Activated B cell treated with CpG ODN at 0.5 μM for 24 hours (primary cell): ENCODE measurements around the gene FAM120B. TPM values are rescaled to one million over a fixed set of nuclear protein-coding genes. Genes with fewer than 3 reads are reported as not detected.

Experiments used
- ATAC-seq: fragments of 200-7000 bp; cut with Tn5 transposase; one replicate; pipeline ENCODE4 v1.10.0; 2021; ENCODE audit warnings: low read depth, mild to moderate bottlenecking, moderate library complexity
- CTCF ChIA-PET: fragments of 350-600 bp; sonication (Branson Sonifier 250); formaldehyde crosslinking; loops from one replicate; lab custom pipeline; 2021; ENCODE audit warnings: antibody characterized with exemption; lab: Charles Lee
- POLR2A ChIA-PET: fragments of 350-600 bp; sonication (Branson Sonifier 250); formaldehyde crosslinking; loops from one replicate; lab custom pipeline; 2021; ENCODE audit warnings: antibody characterized with exemption; lab: Charles Lee
- DNase-seq: peaks from one replicate; pipeline ENCODE4 v3.0.0; 2022
- H3K27ac Mint-ChIP-seq: one replicate; pipeline ENCODE4 v1.8.0; 2020; ENCODE audit warnings: mixed read lengths
- H3K27me3 Mint-ChIP-seq: one replicate; pipeline ENCODE4 v1.8.0; 2021; ENCODE audit warnings: mixed read lengths
- H3K36me3 Mint-ChIP-seq: one replicate; pipeline ENCODE4 v1.8.0; 2021; ENCODE audit warnings: low read depth, mixed read lengths
- H3K4me1 Mint-ChIP-seq: one replicate; pipeline ENCODE4 v1.8.0; 2021; ENCODE audit warnings: mixed read lengths
- H3K4me3 Mint-ChIP-seq: one replicate; pipeline ENCODE4 v1.8.0; 2020; ENCODE audit warnings: mild to moderate bottlenecking, mixed read lengths
- H3K9me3 Mint-ChIP-seq: one replicate; pipeline ENCODE4 v1.8.0; 2020; ENCODE audit warnings: mixed read lengths
- intact Hi-C: fragments of 100-400 bp; cut with micrococcal nuclease; formaldehyde crosslinking; loops from one replicate; pipeline ENCODE4 v1.15.1; 2024
- total RNA-seq: library from RNA; stranded (reverse); gene quantifications from 2 replicates; pipeline ENCODE4 v1.2.3, GENCODE V29; 2022
- TF ChIP-seq, protein P1 (sequence below): fragments of 200-600 bp; IDR thresholded peaks from one replicate; pipeline ENCODE4 v1.8.0; 2022; ENCODE audit warnings: antibody characterized with exemption, mild to moderate bottlenecking

The FAM120B gene
- total RNA-seq, 1 donor from 2014 or later = 35.1 TPM

DNA sequence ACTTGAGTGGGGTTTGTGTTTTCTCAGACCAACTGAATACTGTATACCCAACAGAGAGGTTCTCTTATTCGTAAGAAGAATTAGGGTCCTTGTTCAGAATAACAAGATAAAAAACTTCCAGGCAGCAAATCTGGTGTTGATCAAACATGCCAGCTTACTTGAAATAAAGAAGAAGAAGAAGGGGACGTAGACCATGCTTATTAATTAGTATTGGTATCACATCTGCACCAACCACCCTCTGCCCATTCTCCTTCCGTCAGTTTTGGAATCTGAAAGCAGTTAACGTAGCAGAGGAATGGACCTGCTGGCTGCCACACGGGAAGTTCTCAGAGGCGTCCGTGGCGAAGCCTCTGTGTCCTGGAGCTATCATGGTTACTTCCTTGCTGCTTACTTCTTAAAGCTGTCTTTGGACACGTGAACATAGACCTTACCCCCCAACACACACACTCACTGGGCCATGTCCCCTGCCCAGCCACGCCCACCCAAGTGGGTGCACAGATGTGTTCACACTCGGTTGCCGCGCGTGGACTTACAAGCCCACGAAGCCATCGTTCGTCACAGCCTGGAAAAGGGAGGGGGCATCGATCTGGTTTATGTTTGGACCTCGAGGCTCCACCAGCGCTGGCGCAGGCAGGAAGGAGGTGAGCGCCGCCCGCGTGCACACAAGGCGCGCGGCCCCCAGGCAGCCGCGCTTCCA lies 11.6 kb upstream of the FAM120B start:
- POLR2A ChIA-PET = interaction anchor here (0.8 kb wide), 2 partner anchors 11 to 12 kb away, joined by 3 read pairs; partner anchors contain the start of gene FAM120B
- TF ChIP-seq, protein P1, sequence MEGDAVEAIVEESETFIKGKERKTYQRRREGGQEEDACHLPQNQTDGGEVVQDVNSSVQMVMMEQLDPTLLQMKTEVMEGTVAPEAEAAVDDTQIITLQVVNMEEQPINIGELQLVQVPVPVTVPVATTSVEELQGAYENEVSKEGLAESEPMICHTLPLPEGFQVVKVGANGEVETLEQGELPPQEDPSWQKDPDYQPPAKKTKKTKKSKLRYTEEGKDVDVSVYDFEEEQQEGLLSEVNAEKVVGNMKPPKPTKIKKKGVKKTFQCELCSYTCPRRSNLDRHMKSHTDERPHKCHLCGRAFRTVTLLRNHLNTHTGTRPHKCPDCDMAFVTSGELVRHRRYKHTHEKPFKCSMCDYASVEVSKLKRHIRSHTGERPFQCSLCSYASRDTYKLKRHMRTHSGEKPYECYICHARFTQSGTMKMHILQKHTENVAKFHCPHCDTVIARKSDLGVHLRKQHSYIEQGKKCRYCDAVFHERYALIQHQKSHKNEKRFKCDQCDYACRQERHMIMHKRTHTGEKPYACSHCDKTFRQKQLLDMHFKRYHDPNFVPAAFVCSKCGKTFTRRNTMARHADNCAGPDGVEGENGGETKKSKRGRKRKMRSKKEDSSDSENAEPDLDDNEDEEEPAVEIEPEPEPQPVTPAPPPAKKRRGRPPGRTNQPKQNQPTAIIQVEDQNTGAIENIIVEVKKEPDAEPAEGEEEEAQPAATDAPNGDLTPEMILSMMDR = no peak
- ATAC-seq (no peak), DNase-seq (no peak)
- intact Hi-C loops = loop anchor here (1.0 to 5.0 kb wide), 7 partner anchors 11 to 1083 kb away; partner anchors contain the start of genes C6orf120, FAM120B, PHF10 and PSMB1
- Mint-ChIP-seq H3K27ac (no peak overlapping the region), H3K9me3 (no peaks in the 10 kb centered on the region), H3K4me1 (peaks cover 43% of the 10 kb centered on the region), H3K27me3 (peaks cover 46% of the 10 kb centered on the region), H3K4me3 (peak overlapping the region; percentile 63), H3K36me3 (no peaks in the 10 kb centered on the region)
- CTCF ChIA-PET = interaction anchor here (1.0 kb wide), 1 partner anchor 463 kb away, joined by 3 read pairs; no protein-coding TSS in a partner anchor

DNA sequence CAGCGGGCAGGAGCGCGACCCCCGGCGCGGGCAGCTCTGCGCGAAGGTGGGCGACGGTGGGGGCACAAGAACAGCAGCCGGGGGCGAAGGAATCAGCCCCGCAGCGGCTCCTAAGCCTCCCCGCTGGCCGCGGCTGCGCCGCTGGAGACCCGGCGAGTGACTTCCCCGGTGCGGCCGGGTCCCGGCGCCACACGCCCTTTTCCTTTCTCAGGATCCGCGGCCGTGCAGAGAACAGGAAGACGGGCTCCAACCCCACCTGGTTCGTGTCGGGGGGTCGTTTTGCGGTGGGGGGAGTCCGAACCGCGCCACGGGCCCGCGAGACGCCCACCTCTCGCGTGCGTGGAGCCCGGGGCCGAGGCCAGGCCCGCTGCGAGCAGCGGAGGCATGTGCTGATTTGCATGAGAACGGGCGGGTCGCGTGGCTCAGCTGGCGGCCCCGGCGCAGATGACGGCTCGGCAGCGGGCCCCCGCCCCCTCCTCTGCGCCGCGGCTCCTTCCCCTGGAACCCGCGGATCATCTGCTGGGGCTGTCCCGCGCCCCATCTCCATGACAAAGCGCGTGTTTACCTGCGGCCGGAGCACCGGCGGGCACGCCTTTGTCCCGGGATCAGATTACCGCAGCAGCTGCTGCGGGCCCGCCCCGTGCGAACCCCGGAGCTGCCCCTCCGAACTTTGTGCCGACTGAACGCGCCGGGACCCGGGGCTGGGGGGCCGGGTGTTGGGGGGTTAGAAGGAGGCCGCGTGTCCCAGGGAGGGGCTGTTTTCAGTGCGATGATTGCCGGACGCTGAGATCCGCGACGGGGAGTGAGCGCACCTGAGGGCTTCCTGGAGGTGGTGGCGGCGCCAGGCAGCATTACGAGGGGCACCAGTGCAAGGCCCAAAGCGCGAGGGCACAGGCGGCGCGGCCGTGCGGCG lies 10.8 kb upstream of the FAM120B start:
- Mint-ChIP-seq H3K27me3 (peaks cover 50% of the 10 kb centered on the region), H3K27ac (no peak overlapping the region), H3K9me3 (no peaks in the 10 kb centered on the region), H3K4me1 (peaks cover 40% of the 10 kb centered on the region), H3K4me3 (peak overlapping the region; percentile 83), H3K36me3 (no peaks in the 10 kb centered on the region)
- peak; percentile 61 for DNase-seq
- TF ChIP-seq, protein P1 = no peak
- POLR2A ChIA-PET = interaction anchor here (1.0 to 1.1 kb wide), 2 partner anchors 9 to 12 kb away, joined by 3 read pairs; no protein-coding TSS in a partner anchor
- CTCF ChIA-PET = interaction anchor here (1.0 kb wide), 1 partner anchor 464 kb away, joined by 3 read pairs; no protein-coding TSS in a partner anchor
- intact Hi-C loops = loop anchor here (1.0 kb wide), 1 partner anchor 11 kb away; the partner anchor contains the start of gene FAM120B
- ATAC-seq = peak; percentile 69

GRCh38 chr6:170296423-170296745 lies 10.2 kb upstream of the FAM120B start:
- ATAC-seq = no peak
- Mint-ChIP-seq H3K27me3 (peaks cover 53% of the 10 kb centered on the region), H3K4me1 (peaks cover 40% of the 10 kb centered on the region), H3K4me3 (no peak overlapping the region), H3K27ac (no peak overlapping the region), H3K9me3 (peaks cover under 1% of the 10 kb centered on the region), H3K36me3 (no peaks in the 10 kb centered on the region)
- no peak for DNase-seq
- ChIA-PET POLR2A (interaction anchor here (1.0 to 1.1 kb wide), 2 partner anchors 10 to 12 kb away, joined by 3 read pairs; no protein-coding TSS in a partner anchor), CTCF (no interaction called here)
- TF ChIP-seq, protein P1 = no peak
- intact Hi-C loops = no loop called here

DNA sequence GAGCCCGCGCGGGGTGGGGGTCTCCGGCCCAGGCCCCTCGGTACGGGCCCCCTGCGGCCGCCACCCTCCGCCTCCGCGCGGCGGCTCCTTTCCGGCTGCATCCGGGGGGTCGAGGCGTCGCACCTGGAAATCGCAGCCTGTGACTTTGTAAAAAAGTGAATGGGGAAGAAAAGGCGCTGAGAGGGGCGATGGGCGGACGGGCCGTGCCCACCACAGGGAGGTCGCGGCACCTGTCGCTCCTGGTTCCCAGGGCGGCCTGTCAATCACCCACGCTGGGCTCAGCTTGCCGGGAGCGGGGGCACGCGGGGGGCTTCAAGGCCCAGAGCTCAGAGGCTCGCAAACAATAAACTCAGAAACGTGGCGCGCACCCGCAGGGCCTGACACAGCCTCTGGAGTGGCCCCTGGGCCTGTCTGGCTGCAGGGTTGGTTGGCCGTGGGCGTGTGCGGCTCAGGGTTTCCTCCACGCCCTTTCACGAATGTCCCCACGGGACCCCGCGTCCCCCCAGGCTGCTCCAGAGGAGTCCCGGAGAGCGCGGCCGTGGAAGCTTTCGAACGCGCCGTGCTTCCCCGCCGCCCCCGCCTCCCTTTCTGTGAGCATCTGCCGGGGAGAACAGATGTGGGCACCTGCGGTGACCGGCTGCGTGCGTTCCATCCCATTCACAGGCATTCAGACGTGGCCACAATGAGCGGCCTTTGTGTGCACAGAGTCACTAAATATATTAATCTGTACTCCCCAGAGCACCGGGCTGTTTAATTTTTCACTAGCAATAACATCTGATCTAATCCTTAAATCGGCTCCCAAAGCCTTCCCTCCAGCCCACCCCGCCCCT lies 9.6 kb upstream of the FAM120B start:
- Mint-ChIP-seq H3K4me1 (peaks cover 37% of the 10 kb centered on the region), H3K36me3 (no peaks in the 10 kb centered on the region), H3K9me3 (peaks cover 6% of the 10 kb centered on the region), H3K27me3 (peaks cover 56% of the 10 kb centered on the region), H3K27ac (no peak overlapping the region), H3K4me3 (no peak overlapping the region)
- ATAC-seq (no peak), DNase-seq (no peak)
- intact Hi-C loops = no loop called here
- TF ChIP-seq, protein P1 = no peak
- POLR2A ChIA-PET = interaction anchor here (0.6 to 1.1 kb wide), 3 partner anchors 8 to 592 kb away, joined by 3 to 9 read pairs (median 8); no protein-coding TSS in a partner anchor
- CTCF ChIA-PET = no interaction called here
